Activated CD8-positive, alpha-beta T cell treated with anti-CD3 and anti-CD28 coated beads for 36 hours (primary cell): ENCODE results near the gene TMPRSS9. TPM values are rescaled to one million over a fixed set of nuclear protein-coding genes. Genes with fewer than 3 reads are reported as not detected.
"Not testable (repeated sequence)": the region's sequence is repeated elsewhere in the genome, so short reads cannot be mapped to it uniquely, and the experiment has no call there.

Source experiments
- ATAC-seq: fragments of 200-7000 bp; cut with Tn5 transposase; one replicate; pipeline ENCODE4 v1.10.0; 2021; ENCODE audit warnings: mild to moderate bottlenecking, moderate library complexity
- CTCF ChIA-PET: fragments of 350-600 bp; sonication (Branson Sonifier 250); formaldehyde crosslinking; loops from one replicate; lab custom pipeline; 2021; ENCODE audit warnings: antibody characterized with exemption; lab: Charles Lee
- POLR2A ChIA-PET: fragments of 350-600 bp; sonication (Branson Sonifier 250); formaldehyde crosslinking; loops from one replicate; lab custom pipeline; 2021; ENCODE audit warnings: antibody characterized with exemption; lab: Charles Lee
- DNase-seq: peaks from one replicate; pipeline ENCODE4 v3.0.0-alpha.2; 2020
- H3K27ac Mint-ChIP-seq: one replicate; pipeline ENCODE4 v1.8.0; 2021; ENCODE audit warnings: mild to moderate bottlenecking, mixed read lengths
- H3K27me3 Mint-ChIP-seq: one replicate; pipeline ENCODE4 v1.8.0; 2021; ENCODE audit warnings: mixed read lengths
- H3K36me3 Mint-ChIP-seq: one replicate; pipeline ENCODE4 v1.8.0; 2021; ENCODE audit warnings: low read depth, mixed read lengths
- H3K4me1 Mint-ChIP-seq: one replicate; pipeline ENCODE4 v1.8.0; 2021; ENCODE audit warnings: low read depth, mixed read lengths
- H3K4me3 Mint-ChIP-seq: one replicate; pipeline ENCODE4 v1.8.0; 2021; ENCODE audit warnings: mild to moderate bottlenecking, moderate library complexity, mixed read lengths
- H3K9me3 Mint-ChIP-seq: one replicate; pipeline ENCODE4 v1.8.0; 2021; ENCODE audit warnings: mixed read lengths
- CTCF ChIP-seq: fragments of 200-600 bp; IDR thresholded peaks from one replicate; pipeline ENCODE4 v1.8.0; 2022; ENCODE audit warnings: antibody characterized with exemption, mild to moderate bottlenecking
- intact Hi-C: fragments of 100-400 bp; cut with micrococcal nuclease; formaldehyde crosslinking; loops from one replicate; pipeline ENCODE4 v1.10.0; 2022
- total RNA-seq, 2 experiments: library from RNA; stranded (reverse); gene quantifications; one replicate each; pipeline ENCODE4 v1.2.3, GENCODE V29; 2021

TMPRSS9 gene
- total RNA-seq, 2 experiments from 2014 or later, result not detected

GRCh38 chr19:2462635-2463421 is 102.8 kb downstream of the TMPRSS9 start:
- no peak for ATAC-seq
- Mint-ChIP-seq H3K36me3 (no peaks in the 10 kb centered on the region), H3K4me3 (peak overlapping the region; percentile 86), H3K4me1 (peaks cover 10% of the 10 kb centered on the region), H3K27ac (peak overlapping the region; percentile 61), H3K9me3 (no peaks in the 10 kb centered on the region), H3K27me3 (no peaks in the 10 kb centered on the region)
- ChIA-PET CTCF (interaction anchor here (0.9 to 2.2 kb wide), 10 partner anchors 11 to 186 kb away, joined by 3 to 7 read pairs (median 4); partner anchors contain the start of genes GADD45B and TIMM13), POLR2A (interaction anchor here (0.9 to 4.4 kb wide), 5 partner anchors 14 to 136 kb away, joined by 3 to 26 read pairs (median 5); partner anchors contain the start of gene GADD45B)
- TF ChIP-seq CTCF, result no peak
- intact Hi-C loops, result no loop called here
- no peak for DNase-seq

- H3K4me1 Mint-ChIP-seq, ATAC-seq, H3K27me3 Mint-ChIP-seq, intact Hi-C loops, H3K36me3 Mint-ChIP-seq, H3K27ac Mint-ChIP-seq, H3K9me3 Mint-ChIP-seq: not testable (repeated sequence)
- peak; percentile 27 for DNase-seq
- peak overlapping the region; percentile 21 for H3K4me3 Mint-ChIP-seq
- POLR2A ChIA-PET, result interaction anchor here (0.9 to 4.4 kb wide), 4 partner anchors 13 to 145 kb away, joined by 3 to 26 read pairs (median 6); partner anchors contain the start of gene GADD45B
- CTCF ChIA-PET, result interaction anchor here (0.9 to 2.2 kb wide), 8 partner anchors 10 to 185 kb away, joined by 3 to 7 read pairs (median 4); partner anchors contain the start of genes GADD45B and TIMM13
Measured at GRCh38 chr19:2463694-2464093, 103.6 kb downstream of the TMPRSS9 start.

GRCh38 chr19:2464389-2464788 is 104.3 kb downstream of the TMPRSS9 start:
- no peaks in the 10 kb centered on the region for H3K36me3 Mint-ChIP-seq
- ChIA-PET CTCF (interaction anchor here (0.9 to 2.1 kb wide), 4 partner anchors 10 to 184 kb away, joined by 3 to 6 read pairs (median 4); no protein-coding TSS in a partner anchor), POLR2A (interaction anchor here (1.5 to 4.4 kb wide), 3 partner anchors 12 to 135 kb away, joined by 5 to 26 read pairs (median 7); partner anchors contain the start of gene GADD45B)
- H3K4me3 Mint-ChIP-seq, result no peak overlapping the region
- H3K27ac Mint-ChIP-seq, result no peak overlapping the region
- no peaks in the 10 kb centered on the region for H3K9me3 Mint-ChIP-seq
- no peaks in the 10 kb centered on the region for H3K27me3 Mint-ChIP-seq
- no peak for TF ChIP-seq CTCF
- DNase-seq, result no peak
- intact Hi-C loops, result no loop called here
- ATAC-seq, result no peak
- peaks cover 16% of the 10 kb centered on the region for H3K4me1 Mint-ChIP-seq

- Mint-ChIP-seq H3K4me1 (peaks cover 11% of the 10 kb centered on the region), H3K4me3 (no peak overlapping the region), H3K9me3 (no peaks in the 10 kb centered on the region), H3K27me3 (no peaks in the 10 kb centered on the region), H3K36me3 (no peaks in the 10 kb centered on the region), H3K27ac (no peak overlapping the region)
- POLR2A ChIA-PET, result interaction anchor here (1.2 to 1.6 kb wide), 3 partner anchors 8 to 152 kb away, joined by 3 to 7 read pairs (median 5); no protein-coding TSS in a partner anchor
- CTCF ChIA-PET, result interaction anchor here (1.2 to 8.2 kb wide), 3 partner anchors 144 to 168 kb away, joined by 3 to 91 read pairs (median 7); no protein-coding TSS in a partner anchor
- no peak for DNase-seq
- intact Hi-C loops, result no loop called here
- no peak for ATAC-seq
- TF ChIP-seq CTCF, result no peak
Measured at GRCh38 chr19:2468596-2468995, 108.5 kb downstream of the TMPRSS9 start.

- CTCF ChIA-PET, result interaction anchor here (0.8 to 8.2 kb wide), 5 partner anchors 130 to 179 kb away, joined by 3 to 91 read pairs (median 4); no protein-coding TSS in a partner anchor
- POLR2A ChIA-PET, result interaction anchor here (1.2 to 1.6 kb wide), 5 partner anchors 8 to 151 kb away, joined by 3 to 7 read pairs (median 4); no protein-coding TSS in a partner anchor
- peak; percentile 81 for ATAC-seq
- H3K9me3 Mint-ChIP-seq, result no peaks in the 10 kb centered on the region
- DNase-seq, result peak; percentile 81
- peak overlapping the region; percentile 3 for H3K4me3 Mint-ChIP-seq
- intact Hi-C loops, result no loop called here
- no peak for TF ChIP-seq CTCF
- H3K27ac Mint-ChIP-seq, result peak overlapping the region; percentile 22
- no peaks in the 10 kb centered on the region for H3K27me3 Mint-ChIP-seq
- H3K4me1 Mint-ChIP-seq, result peaks cover 14% of the 10 kb centered on the region
- H3K36me3 Mint-ChIP-seq, result no peaks in the 10 kb centered on the region
Measured at GRCh38 chr19:2469102-2469914, 109.2 kb downstream of the TMPRSS9 start.

- H3K9me3 Mint-ChIP-seq, H3K27me3 Mint-ChIP-seq, DNase-seq, ATAC-seq, H3K36me3 Mint-ChIP-seq, intact Hi-C loops: not testable (repeated sequence)
- peak overlapping the region; percentile 3 for H3K4me3 Mint-ChIP-seq
- ChIA-PET POLR2A (interaction anchor here (0.8 to 1.6 kb wide), 5 partner anchors 12 to 151 kb away, joined by 3 to 7 read pairs (median 4); no protein-coding TSS in a partner anchor), CTCF (interaction anchor here (1.6 to 8.2 kb wide), 3 partner anchors 130 to 167 kb away, joined by 4 to 91 read pairs (median 7); no protein-coding TSS in a partner anchor)
- peak overlapping the region; percentile 22 for H3K27ac Mint-ChIP-seq
- peaks cover 18% of the 10 kb centered on the region for H3K4me1 Mint-ChIP-seq
Measured at GRCh38 chr19:2469915-2470200, 109.8 kb downstream of the TMPRSS9 start.
